ENCODE measurements around the gene PDGFD.

The PDGFD gene

DNA sequence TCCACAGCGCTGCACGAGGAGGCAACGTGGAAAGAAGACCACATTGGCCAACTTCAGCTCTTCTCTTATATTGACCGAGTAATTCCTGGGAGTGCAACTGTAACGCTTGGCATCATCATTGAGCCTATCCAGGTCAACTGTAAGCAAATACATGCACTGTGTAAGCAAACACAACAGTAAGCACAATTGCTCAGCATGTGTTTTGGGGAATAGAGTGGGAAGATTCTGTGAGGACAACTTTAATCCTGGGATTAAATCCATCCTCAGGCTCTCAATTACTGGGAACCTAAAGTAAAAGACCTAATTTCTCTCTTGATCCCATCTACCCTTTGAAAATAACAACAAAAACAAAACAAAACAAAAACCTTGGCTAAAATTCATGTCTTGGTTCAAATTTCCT is 237.0 kb downstream of the PDGFD start:
- DNase-seq (ENCODE audit: low read depth in 4 of 4, low spot score in 1 of 4), result no peak

DNA sequence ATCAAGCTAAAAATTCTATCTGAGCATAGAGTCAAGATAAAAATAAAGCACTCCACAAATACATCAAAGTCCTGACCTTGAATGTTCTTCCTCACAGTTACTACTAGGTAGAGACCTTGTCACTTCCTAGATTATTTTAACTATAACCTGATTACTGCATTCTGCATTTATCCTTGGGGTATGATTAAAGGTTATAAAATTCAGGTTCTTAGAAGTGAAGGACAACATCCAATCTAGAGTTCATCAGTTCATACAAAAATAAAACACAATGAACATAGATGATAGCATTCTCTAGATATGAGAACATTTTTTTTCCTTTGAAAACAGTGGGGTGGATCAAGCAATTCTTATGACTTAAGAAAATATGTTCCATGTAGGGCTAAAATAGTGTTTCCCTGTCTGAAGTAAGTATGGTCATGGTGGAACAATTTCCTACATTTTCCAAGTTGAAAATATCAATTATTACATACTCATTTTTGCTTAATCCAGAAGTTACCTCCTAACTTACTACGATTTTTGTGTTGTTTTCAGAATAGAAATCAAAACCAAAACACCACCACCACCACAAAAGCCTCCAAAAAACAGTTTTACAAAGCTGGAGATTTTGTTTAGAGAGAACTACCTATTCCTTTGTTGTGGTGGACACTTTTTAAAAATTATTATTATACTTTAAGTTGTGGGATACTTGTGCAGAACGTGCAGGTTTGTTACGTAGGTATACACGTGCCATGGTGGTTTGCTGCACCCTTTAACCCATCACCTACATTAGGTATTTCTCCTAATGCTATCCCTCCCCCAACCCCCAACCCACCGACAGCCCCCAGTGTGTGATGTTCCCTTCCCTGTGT is 239.6 kb downstream of the PDGFD start:
- no peak for DNase-seq (ENCODE audit: low read depth in 4 of 4, low spot score in 1 of 4)

DNA sequence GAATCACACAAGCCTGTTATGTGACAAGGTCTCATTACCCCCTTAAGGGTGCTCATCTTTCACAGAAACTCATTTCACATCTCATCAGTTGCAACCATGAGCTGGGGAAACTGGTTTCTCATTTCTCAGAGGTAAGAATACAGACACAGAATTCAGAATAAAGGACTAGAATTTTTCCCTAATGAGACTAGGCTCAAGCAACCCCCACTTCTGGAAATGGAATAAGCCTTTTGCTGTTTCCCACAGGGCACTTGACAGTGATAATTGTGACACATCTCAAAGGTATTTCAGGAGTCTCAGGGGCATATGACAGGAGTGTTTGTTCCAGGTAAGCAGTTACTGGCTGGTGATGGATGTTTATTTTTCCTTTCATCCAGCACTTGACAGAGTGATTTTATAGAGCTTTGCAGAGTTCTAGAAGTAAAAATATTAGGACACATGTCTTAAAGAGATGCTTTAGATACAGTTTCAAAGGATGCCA is 240.5 kb downstream of the PDGFD start:
- no peak for DNase-seq (ENCODE audit: low read depth in 4 of 4, low spot score in 1 of 4)

DNA sequence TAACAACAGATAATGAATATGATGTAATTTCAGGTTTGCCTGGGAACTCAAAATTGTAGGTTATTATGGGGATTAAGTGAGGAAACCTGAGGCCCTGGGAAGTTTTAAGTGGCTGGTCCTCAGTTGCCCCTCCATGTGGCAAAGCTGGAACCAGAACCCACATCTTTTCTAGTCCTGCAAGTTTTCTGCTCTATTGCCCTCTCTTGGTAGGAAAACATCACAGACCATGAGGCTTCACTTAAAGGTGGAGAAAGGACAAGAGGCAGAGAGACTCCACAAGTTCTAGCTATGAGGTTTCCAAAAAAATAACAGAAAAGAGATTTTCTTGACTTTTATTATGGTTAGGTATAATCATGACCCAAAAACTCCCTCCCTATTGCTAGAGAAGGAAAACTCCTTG is 243.0 kb downstream of the PDGFD start:
- no peak for DNase-seq (ENCODE audit: low read depth in 4 of 4, low spot score in 1 of 4)

DNA sequence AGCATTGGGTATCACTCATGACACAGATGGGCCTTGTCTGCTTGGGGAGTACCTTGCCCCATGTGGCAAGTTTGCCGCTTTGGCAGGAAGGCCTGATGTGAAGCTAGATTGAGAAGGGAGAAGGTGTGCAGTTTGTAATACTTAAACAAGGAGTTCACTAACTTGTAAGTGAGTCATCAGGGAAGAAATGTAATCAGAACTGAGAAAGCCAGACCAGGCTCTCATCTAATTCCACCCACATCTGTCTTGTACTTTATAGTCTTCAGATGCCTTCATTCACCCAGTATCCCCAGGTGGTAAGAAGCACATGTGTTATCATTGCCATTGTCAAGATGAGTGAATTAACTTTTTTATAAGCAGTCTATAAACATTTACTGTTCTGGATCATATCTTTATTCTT is 243.5 kb downstream of the PDGFD start:
- no peak for DNase-seq (ENCODE audit: low read depth in 4 of 4, low spot score in 1 of 4)

DNA sequence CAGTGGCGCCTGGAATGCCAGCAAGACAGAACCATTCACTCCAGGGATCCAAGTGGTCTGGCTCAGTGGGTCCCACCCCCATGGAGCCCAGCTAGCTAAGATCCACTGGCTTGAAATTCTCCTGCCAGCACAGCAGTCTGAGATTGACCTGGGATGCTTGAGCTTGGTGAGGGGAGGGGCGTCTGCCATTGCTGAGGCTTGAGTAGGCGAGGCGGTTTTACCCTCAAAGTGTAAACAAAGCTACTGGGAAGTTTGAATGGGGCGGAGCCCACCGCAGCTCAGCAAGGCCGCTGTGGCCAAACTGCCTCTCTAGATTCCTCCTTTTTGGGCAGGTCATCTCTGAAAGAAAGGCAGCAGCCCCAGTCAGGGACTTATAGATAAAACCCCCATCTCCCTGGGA is 253.2 kb downstream of the PDGFD start:
- no peak for DNase-seq (ENCODE audit: low read depth in 4 of 4, low spot score in 1 of 4)

DNA sequence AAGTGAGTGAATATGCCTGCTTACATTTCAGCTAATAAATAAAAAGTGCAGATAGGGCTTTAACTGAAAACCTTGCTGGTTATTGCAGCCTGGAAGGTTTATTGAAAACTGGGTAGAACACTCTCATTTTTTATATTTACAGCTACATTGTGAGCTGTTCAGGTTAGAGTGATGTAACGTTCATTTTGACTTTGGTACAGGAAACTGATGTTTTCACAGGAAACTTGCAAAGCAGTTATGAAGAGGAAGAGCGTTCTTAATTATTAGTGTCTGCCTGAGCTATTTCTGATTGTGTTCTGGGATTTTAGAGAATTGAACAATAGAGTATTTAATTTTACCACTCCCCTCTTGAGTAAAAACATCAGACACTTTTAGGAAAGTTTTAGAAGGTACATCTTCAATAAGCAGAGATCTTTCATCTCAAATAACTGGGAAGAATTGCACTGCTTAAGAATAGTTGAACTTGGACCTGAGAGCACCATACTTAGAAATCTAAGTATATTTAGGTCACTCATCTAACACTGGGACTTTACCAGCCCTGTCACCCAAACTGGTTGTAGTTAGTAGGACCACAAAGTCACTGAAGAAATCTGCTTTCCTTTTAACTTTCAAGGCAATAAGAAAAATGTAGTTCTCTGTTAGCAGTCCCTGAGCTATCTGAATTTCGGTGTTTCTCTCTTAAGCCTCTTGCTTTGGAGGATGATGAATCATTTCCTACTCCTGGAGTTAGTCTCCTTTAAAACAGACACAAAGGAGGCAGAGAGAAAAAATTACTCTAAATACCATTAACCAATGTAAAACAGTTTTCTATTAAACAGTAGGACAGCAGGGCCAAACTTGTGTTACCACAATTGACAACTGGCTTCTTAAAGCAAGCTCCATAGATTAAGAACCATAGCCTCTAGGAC is 256.1 kb downstream of the PDGFD start:
- no peak for DNase-seq (ENCODE audit: low read depth in 4 of 4, low spot score in 1 of 4)

DNA sequence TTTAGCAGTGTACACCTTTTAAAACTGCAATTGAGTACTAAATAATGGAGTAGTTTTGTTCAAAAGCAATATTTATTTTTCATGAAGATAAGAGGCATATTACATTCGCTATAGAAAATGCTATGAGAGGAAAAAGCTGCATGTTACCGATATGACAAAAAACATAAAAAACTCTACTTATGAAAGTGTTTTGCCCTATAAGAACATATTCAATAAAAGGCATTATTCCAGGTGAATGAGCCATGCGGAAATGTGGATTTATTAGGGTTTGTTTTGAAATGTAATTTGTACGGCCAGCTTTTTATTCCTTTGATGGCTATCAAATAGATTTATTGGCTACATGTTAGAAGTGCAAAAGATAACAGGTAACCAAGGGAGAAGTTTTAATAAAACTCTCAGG is 256.8 kb downstream of the PDGFD start:
- DNase-seq (ENCODE audit: low read depth in 4 of 4, low spot score in 1 of 4), result no peak

DNA sequence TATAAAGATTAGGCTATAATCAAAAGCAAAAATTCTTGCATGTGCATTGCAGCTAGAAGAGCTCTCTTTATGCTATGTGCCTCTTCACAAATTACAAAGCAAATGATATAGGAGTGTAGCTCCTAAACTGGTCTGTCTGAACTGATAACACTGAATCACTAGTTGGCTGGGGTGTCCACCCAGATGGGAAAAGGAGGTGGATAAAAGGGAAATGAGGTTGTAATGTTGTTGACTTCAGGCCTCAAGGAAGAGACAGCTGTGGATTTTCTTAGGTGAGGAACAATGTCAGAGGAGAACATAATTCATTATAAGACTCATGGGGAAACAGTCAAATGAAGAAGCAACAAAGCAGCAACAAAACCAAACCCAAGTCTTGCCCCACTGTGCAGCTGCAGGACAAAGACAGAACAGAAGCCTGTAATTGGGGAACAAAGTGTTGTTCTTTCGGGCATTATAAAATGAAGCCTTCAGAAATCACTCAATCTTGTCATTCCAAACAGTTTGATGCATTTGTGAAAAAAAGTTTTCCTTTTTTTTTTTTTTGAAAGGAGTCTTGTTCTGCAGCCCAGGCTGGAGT is 257.6 kb downstream of the PDGFD start:
- no peak for DNase-seq (ENCODE audit: low read depth in 4 of 4, low spot score in 1 of 4)

DNA sequence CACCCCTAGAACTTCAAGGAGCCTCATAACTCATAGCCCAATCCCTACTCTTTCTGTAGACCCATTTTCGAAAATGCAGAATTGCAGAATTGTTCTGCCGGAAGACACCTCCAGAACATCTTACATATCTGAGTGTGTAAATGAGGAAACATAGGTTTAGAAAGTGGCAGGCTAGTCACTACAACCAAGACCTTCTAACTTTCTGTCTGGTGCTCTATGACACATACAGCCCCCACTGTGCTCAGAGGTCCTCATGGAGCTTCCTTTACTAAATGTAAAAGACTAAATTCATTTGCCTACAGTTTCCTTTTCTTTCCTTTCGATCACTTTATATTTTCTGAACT is 259.7 kb downstream of the PDGFD start:
- DNase-seq (ENCODE audit: low read depth in 4 of 4, low spot score in 1 of 4), result no peak

DNA sequence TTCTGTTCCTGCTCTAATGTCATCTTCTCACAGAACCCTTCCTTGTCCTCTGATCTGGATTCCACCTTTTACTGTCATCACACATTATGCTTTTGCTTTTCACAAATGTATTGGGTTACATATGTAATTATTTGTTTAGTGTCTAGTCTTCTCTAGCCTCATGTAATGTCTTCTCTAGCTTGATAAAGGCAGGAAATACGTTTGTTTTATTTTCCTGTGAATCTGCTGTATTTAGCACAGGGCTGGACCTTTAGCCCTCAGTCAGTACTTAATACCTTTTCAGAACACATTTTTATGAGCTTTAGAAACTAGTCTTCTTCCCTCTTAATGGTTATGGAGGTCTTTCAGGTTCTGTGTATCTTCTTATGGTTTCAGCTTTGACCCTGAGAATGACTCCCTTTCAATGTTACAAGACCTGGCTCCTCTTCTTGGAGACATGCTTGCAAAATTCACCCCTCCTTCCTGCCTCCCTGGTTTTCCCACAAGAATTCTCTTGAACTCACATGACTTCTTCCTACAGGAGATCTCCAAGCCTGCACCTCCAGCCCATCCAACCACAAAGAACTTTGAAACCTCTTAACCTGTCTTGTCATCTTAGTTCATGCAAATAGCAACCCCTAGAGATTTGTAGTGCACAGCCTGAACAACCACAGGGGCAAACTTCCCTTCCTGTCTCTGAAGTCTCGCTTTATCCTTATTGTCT is 260.2 kb downstream of the PDGFD start:
- no peak for DNase-seq (ENCODE audit: low read depth in 4 of 4, low spot score in 1 of 4)

DNA sequence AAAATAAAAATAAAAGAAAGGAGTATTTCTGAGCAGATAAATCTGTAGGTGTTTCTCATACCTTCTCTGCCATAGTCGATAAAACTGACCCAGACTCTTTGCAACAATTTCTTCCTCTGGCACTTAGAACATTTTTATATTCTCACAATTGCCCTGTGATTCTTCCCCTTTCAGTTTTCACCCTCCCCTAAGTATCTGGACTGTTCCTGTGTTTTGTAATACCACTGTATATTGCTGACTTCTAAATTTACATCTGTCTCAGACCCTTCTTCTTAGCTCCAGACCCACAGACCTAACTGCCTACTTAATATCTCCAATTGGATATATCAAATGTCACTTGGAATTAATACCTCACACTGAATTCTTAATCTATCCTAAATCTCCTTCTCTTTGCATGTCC is 261.0 kb downstream of the PDGFD start:
- no peak for DNase-seq (ENCODE audit: low read depth in 4 of 4, low spot score in 1 of 4)

DNA sequence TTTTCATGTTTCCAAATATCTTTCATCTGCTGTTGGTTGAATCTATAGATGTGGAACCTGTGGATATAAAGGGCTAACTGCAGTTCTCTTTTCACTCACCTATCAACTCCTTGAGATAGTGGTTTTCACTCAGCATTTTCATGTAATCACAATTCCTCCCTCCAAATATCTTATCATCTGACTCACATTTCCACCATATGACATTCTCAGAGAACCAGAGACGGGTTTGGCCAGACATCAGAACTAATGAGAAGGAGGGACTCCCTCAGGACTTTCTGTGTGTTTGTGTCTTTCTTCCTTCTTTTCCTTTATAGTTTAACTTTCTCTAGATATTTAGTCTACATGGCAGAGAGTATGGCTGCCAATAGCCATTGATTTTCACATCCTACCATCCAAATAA is 262.3 kb downstream of the PDGFD start:
- no peak for DNase-seq (ENCODE audit: low read depth in 4 of 4, low spot score in 1 of 4)

DNA sequence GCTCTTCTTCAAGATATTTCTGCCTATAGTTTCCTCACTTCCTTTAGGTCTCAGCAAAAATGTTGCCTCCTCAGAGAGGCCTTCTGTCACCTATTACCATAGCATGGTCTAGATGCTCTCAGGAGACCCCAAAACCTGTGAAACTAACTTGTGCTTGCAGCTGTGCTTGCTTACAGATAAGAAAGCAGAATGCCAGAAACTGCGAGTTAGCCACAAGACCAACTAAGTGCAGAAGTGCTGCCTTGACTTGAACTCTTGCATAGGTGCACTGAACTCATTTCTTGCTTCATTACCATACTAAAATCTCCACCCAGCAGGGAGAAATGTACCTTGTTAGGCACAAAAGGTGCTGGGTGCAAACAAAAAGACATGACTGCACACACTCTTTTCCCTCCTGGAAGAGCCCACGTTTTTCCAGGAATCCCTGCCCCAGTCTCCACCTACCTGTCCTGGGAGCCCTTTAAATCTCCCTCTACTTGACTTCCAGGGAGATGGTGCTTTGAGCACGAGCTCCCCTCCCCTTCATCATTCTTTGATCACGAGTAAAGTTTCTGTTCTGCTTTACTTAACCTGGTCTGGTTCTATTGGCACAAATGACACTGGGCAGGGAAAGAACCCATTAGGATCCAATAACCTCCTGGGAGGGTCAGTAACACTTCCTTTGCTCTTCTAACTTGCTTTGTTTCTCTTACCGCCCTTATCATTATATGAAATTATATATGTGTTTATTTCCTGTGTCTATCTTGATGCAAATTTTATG is 265.2 kb downstream of the PDGFD start:
- no peak for DNase-seq (ENCODE audit: low read depth in 4 of 4, low spot score in 1 of 4)

DNA sequence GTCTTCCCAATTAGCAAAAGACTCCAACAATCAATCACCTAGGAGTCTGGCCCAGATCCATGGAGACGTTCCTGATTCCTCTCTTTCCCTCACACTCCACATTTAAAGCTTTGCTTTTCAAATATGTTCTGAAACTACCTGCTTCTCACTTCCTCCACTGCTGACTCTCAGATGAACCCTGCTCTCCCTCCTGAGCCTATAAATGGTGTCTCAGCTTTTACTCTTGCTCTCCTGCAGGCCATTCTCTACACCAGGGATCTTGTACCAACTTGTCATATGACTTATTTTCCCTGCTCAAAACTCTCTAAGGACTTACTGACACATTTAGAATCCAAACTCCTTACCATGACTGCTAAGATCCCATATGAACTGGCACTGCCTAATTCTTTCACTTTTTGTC is 265.9 kb downstream of the PDGFD start:
- no peak for DNase-seq (ENCODE audit: low read depth in 4 of 4, low spot score in 1 of 4)

DNA sequence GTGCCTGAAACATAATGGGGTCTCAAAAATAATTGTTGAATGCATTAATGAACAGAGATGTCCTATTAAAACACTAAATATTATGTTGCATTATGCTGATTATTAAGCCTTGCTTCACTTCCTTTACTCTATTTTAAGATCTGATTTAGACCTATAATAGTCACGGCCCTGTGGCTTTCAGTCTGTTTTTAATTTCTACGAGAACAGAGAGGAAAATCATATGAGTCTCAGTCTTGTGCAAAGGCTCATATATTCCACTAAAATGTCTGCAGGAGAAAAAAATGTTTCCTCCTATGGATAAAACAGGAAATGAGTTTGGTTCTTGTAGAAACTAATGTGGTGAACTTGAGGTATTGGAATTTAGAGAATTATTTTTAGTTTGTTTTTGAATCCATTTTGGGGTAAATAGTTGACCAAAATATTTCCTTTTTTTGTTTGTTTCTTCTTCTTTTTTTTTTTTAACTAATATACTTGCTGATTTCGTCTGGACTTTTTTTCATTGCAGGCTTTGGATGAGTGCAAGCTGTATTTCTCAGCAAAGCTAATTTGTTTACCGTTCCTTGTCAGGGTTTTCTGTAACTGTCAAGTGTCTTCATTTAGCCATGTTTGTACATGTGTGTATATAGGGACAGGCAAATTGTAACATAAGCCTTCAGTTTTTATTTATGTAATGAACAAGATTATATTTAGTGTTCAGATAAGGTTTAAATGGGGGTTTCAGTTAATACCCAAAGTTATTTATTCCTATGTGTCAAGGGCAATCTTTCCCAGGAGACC is 266.6 kb downstream of the PDGFD start:
- DNase-seq (ENCODE audit: low read depth in 4 of 4, low spot score in 1 of 4), result no peak

DNA sequence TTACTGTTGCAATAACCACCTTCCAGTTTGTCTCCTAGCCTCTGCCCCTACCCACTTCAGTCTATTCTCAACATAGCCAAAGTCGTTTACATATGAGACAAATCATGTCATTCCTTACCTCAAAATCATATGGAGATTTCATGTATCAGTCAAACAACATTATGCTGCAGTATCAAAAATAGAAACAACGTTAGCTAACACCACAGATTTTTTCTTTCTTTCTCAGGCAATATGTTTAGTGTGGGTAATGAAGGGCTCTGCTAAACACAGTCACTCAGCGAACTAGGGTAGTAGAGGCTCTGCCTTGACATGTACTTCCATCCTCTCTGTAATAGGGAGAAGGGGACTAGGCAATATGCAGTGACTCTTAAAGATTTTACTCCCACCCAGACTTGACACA is 268.8 kb downstream of the PDGFD start:
- DNase-seq (ENCODE audit: low read depth in 4 of 4, low spot score in 1 of 4), result no peak

DNA sequence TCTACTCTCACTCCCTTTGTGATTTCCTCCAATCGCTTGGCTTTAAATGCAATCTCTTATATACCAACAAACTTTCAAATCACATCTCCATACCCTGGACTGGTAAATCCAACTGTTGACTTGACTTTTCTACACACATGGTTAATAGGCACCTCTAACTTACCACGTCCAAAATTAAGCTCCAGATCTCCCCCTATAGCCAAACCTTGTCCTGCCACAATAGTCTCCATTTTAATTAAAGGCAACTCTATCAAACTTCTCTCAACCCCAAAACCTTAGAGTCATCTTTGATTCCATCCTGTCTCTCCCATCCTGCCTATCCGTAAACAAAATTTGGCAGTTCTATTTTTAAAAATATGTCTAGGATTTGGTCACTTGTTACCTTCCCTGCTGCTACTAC is 269.3 kb downstream of the PDGFD start:
- DNase-seq (ENCODE audit: low read depth in 4 of 4, low spot score in 1 of 4), result no peak

DNA sequence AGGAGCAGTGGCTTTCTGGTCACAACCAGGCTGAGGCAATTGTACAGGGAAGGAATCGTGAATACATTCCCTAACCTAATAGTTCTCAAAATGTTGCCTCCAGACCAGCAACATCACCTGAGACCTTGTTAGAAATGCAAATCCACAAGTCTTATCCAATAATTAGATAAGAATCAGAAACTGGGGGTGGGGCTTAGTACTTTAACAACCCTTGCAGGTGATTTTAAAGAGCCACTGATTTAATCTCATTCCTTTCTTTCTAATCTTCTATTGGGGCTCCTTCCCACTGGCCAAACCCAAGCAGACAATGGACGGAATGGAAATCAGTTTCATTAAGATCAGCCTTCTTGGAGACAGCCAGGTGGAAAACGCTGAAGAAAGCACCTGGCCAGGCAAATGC is 269.9 kb downstream of the PDGFD start:
- no peak for DNase-seq (ENCODE audit: low read depth in 4 of 4, low spot score in 1 of 4)

DNA sequence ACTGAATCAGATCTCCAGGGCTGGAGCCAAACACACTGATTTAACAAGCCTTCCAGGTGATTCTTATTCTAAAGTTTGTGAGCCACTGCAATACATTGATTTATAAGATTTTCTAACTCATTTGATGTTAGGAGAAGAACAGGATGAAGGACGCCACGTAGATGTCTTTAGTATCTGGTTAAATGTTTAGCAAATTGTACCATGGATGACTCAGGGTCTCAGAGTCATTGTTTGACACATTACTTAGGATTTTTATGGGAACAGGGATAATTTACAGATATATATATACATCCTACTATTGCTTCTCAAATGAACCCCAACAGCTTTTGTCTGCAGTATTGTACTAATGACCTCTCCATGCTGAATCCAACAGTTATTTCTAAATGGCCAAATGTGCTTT is 270.6 kb downstream of the PDGFD start:
- no peak for DNase-seq (ENCODE audit: low read depth in 4 of 4, low spot score in 1 of 4)
